Astrocyte (in vitro differentiated cells and primary cell): ENCODE data around the gene ZGRF1. TPM values are rescaled to one million over a fixed set of nuclear protein-coding genes. Genes with fewer than 3 reads are reported as not detected.

Experiments used
- DNase-seq: peaks from one replicate; pipeline ENCODE4 v3.0.0-alpha.2; 2010; ENCODE audit warnings: low read depth
- FAIRE-seq: peaks from 2 replicates; lab custom pipeline; 2011; peaks lifted over from hg19 to GRCh38; lab: Jason Lieb, UNC
- H2AFZ ChIP-seq: 2 replicates; pipeline ENCODE4 v1.6.0; 2012; ENCODE audit warnings: low read depth, low read length, inconsistent platforms
- H3K27ac ChIP-seq: 2 replicates; pipeline ENCODE4 v1.5.1; 2011; ENCODE audit warnings: low read depth, low read length, inconsistent platforms
- H3K27me3 ChIP-seq: 2 replicates; pipeline ENCODE4 v1.6.0; 2011; ENCODE audit warnings: low read length, inconsistent platforms; ENCODE audit not compliant: insufficient read depth
- H3K36me3 ChIP-seq: 2 replicates; pipeline ENCODE4 v1.5.1; 2011; ENCODE audit warnings: low read length, inconsistent platforms; ENCODE audit not compliant: insufficient read depth
- H3K4me1 ChIP-seq: 2 replicates; pipeline ENCODE4 v1.5.1; 2011; ENCODE audit warnings: low read length, inconsistent platforms; ENCODE audit not compliant: insufficient read depth
- H3K4me2 ChIP-seq: 2 replicates; pipeline ENCODE4 v1.6.0; 2012; ENCODE audit warnings: low read length, inconsistent platforms
- H3K4me3 ChIP-seq: 2 replicates; pipeline ENCODE4 v1.5.1; 2011; ENCODE audit warnings: low read depth, mild to moderate bottlenecking, low read length, inconsistent platforms; ENCODE audit not compliant: insufficient read depth
- H3K79me2 ChIP-seq: 2 replicates; pipeline ENCODE4 v1.6.0; 2012; ENCODE audit warnings: mild to moderate bottlenecking, low read length, inconsistent platforms; ENCODE audit not compliant: insufficient read depth
- H3K9ac ChIP-seq: 2 replicates; pipeline ENCODE4 v1.6.0; 2012; ENCODE audit warnings: mild to moderate bottlenecking, low read length, inconsistent platforms
- H3K9me3 ChIP-seq: 2 replicates; pipeline ENCODE4 v1.5.1; 2012; ENCODE audit warnings: low read depth, mild to moderate bottlenecking, low read length, inconsistent platforms; ENCODE audit not compliant: insufficient read depth
- H4K20me1 ChIP-seq: 2 replicates; pipeline ENCODE4 v1.6.0; 2012; ENCODE audit warnings: low read length, inconsistent platforms; ENCODE audit not compliant: insufficient read depth
- H3K27ac Mint-ChIP-seq: one replicate; pipeline ENCODE4 v1.8.0; 2021; ENCODE audit warnings: mild to moderate bottlenecking, mixed read lengths; ENCODE audit not compliant: unreplicated experiment
- H3K27me3 Mint-ChIP-seq: one replicate; pipeline ENCODE4 v1.8.0; 2021; ENCODE audit warnings: low read depth, mixed read lengths; ENCODE audit not compliant: unreplicated experiment
- H3K36me3 Mint-ChIP-seq: one replicate; pipeline ENCODE4 v1.8.0; 2021; ENCODE audit warnings: low read depth, mixed read lengths; ENCODE audit not compliant: unreplicated experiment
- H3K4me1 Mint-ChIP-seq: one replicate; pipeline ENCODE4 v1.8.0; 2021; ENCODE audit warnings: low read depth, mixed read lengths; ENCODE audit not compliant: unreplicated experiment
- H3K4me3 Mint-ChIP-seq: one replicate; pipeline ENCODE4 v1.8.0; 2021; ENCODE audit warnings: mild to moderate bottlenecking, moderate library complexity, mixed read lengths; ENCODE audit not compliant: unreplicated experiment
- H3K9me3 Mint-ChIP-seq: one replicate; pipeline ENCODE4 v1.8.0; 2021; ENCODE audit warnings: mild to moderate bottlenecking, mixed read lengths; ENCODE audit not compliant: unreplicated experiment
- EZH2 ChIP-seq: IDR thresholded peaks from 2 replicates; pipeline ENCODE4 v1.6.1; 2012; ENCODE audit warnings: mild to moderate bottlenecking, low read length, inconsistent platforms; ENCODE audit not compliant: insufficient read depth
- total RNA-seq: library from RNA; stranded (reverse); gene quantifications from 2 replicates; pipeline ENCODE4 v1.2.1, GENCODE V29; 2021
- TF ChIP-seq, protein P1 (sequence below): IDR thresholded peaks from 2 replicates; pipeline ENCODE4 v1.5.1; 2011; ENCODE audit warnings: low read depth, mild to moderate bottlenecking, inconsistent platforms, low read length, moderate library complexity; ENCODE audit not compliant: insufficient read depth

ZGRF1 gene
- total RNA-seq, 1 donor from 2014 or later = 5.2 TPM

DNA sequence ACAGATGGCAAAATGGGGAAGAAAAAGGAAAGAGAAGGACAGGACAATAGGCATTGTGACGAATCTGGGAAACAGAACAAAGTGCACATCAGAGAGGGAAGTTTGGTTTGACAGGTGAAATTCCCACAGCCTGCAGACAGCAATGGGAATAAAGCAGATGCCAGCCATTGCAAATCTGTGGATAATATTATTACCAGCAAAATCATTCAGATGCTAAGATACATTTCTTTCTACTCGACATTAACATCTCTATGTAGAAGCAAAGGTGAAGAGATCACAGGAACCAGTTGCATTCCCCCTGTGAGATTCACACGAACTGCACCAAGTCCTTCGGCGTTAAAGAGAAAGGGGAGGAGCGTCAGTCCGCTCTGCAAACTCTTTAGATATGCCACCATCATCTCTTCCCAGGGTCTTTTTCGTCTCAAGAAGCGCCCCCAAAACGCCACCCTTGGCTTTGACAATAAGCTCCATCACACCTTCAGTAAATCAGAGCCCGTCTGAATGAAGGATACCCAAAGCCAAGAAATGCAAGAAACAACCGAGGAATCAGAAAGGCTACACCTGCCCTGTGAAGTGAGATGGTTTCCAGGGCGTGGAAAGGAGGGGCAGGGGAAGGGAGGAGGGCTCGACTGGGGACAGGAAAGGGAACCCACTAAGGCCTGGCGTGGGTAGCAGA lies 122.6 kb downstream of the ZGRF1 start:
- peaks cover 2% of the 10 kb centered on the region for H3K36me3 Mint-ChIP-seq
- H3K4me1 ChIP-seq = peaks cover 18% of the 10 kb centered on the region
- DNase-seq (no peak), FAIRE-seq (no peak)
- H3K4me3 ChIP-seq = no peak overlapping the region
- no peak overlapping the region for H3K4me3 Mint-ChIP-seq
- no peaks in the 10 kb centered on the region for H4K20me1 ChIP-seq
- peaks cover 7% of the 10 kb centered on the region for H3K9me3 ChIP-seq
- peak overlapping the region; percentile 84 for H3K27ac Mint-ChIP-seq
- no peak overlapping the region for H3K27ac ChIP-seq
- H3K4me2 ChIP-seq = peak overlapping the region; percentile 95
- no peaks in the 10 kb centered on the region for H3K36me3 ChIP-seq
- H3K79me2 ChIP-seq = no peaks in the 10 kb centered on the region
- peaks cover 6% of the 10 kb centered on the region for H3K4me1 Mint-ChIP-seq
- H2AFZ ChIP-seq = no peak overlapping the region
- peaks cover 84% of the 10 kb centered on the region for H3K27me3 Mint-ChIP-seq
- H3K9ac ChIP-seq = no peak overlapping the region
- H3K27me3 ChIP-seq = peaks cover 92% of the 10 kb centered on the region
- TF ChIP-seq, protein P1, sequence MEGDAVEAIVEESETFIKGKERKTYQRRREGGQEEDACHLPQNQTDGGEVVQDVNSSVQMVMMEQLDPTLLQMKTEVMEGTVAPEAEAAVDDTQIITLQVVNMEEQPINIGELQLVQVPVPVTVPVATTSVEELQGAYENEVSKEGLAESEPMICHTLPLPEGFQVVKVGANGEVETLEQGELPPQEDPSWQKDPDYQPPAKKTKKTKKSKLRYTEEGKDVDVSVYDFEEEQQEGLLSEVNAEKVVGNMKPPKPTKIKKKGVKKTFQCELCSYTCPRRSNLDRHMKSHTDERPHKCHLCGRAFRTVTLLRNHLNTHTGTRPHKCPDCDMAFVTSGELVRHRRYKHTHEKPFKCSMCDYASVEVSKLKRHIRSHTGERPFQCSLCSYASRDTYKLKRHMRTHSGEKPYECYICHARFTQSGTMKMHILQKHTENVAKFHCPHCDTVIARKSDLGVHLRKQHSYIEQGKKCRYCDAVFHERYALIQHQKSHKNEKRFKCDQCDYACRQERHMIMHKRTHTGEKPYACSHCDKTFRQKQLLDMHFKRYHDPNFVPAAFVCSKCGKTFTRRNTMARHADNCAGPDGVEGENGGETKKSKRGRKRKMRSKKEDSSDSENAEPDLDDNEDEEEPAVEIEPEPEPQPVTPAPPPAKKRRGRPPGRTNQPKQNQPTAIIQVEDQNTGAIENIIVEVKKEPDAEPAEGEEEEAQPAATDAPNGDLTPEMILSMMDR = no peak
- no peak for TF ChIP-seq EZH2
- peaks cover 11% of the 10 kb centered on the region for H3K9me3 Mint-ChIP-seq

DNA sequence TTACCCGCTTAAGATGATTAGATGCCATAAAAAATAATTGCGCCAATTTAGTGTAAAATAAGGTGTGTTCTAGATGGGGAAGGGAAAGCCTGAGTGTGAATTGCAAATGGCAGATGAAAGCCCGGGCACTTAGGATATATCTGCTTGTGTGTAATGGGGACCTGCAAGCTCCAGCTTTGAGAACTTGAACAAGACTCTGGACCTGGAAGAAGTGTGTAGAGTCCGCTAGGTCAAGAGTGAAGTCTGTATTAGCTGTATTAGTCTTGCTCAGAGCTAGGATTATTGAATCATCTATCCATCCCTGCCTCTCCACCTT lies 124.9 kb downstream of the ZGRF1 start:
- no peak for DNase-seq
- Histone ChIP-seq H3K4me3 (no peak overlapping the region), H3K4me1 (peaks cover 18% of the 10 kb centered on the region), H3K9ac (no peak overlapping the region), H3K4me2 (no peak overlapping the region), H4K20me1 (no peaks in the 10 kb centered on the region), H3K36me3 (no peaks in the 10 kb centered on the region), H3K9me3 (peaks cover 7% of the 10 kb centered on the region), H3K79me2 (no peaks in the 10 kb centered on the region), H3K27ac (no peak overlapping the region), H3K27me3 (peaks cover 80% of the 10 kb centered on the region), H2AFZ (no peak overlapping the region)
- Mint-ChIP-seq H3K9me3 (peaks cover 11% of the 10 kb centered on the region), H3K36me3 (peaks cover under 1% of the 10 kb centered on the region), H3K4me1 (peaks cover 5% of the 10 kb centered on the region), H3K27ac (peak overlapping the region; percentile 11), H3K27me3 (peaks cover 83% of the 10 kb centered on the region), H3K4me3 (no peak overlapping the region)
- no peak for TF ChIP-seq EZH2
- TF ChIP-seq, protein P1 = no peak
- no peak for FAIRE-seq

DNA sequence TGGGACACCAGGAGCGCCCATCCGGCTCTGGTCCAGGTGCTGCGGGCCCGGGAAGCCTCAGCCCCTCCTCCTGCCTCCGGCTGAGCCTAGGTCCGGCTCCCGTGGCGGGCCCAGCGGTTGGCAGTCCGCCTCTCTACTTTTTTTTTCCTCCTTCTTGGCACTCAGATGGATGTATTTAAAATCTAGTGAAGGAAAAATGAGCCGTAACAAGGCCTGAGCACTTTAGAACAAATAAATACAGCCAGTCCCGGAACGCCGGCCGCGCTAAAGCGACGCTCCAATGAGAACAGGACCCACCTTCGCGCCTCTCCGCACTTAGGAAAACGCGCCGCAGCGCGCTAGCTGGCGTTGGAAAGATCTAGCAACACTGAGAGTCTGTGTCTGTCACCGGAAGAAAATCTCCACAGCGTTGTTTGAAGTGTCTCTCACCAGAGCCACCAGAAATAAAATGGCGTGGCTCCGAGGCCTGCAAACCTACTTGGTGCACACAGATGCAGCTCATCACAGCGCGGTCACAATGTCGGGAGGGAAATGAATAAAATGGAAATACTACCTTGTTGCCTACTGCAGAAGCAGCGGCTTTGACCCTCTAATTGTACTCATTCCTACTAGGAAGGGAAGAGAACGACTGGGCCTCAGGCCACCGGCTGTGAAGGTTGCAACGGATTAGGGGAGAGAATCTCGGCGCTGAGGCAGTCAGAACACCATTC lies 125.5 kb downstream of the ZGRF1 start:
- peaks cover 7% of the 10 kb centered on the region for H3K9me3 ChIP-seq
- peak overlapping the region; percentile 41 for H3K27ac Mint-ChIP-seq
- H3K4me3 ChIP-seq = no peak overlapping the region
- H3K4me1 Mint-ChIP-seq = peaks cover 4% of the 10 kb centered on the region
- H4K20me1 ChIP-seq = no peaks in the 10 kb centered on the region
- H3K27me3 ChIP-seq = peaks cover 75% of the 10 kb centered on the region
- H3K4me2 ChIP-seq = peak overlapping the region; percentile 75
- no peak overlapping the region for H3K4me3 Mint-ChIP-seq
- H3K36me3 ChIP-seq = no peaks in the 10 kb centered on the region
- H3K9ac ChIP-seq = no peak overlapping the region
- H3K27me3 Mint-ChIP-seq = peaks cover 86% of the 10 kb centered on the region
- peaks cover 11% of the 10 kb centered on the region for H3K9me3 Mint-ChIP-seq
- H2AFZ ChIP-seq = no peak overlapping the region
- peaks cover 18% of the 10 kb centered on the region for H3K4me1 ChIP-seq
- FAIRE-seq = no peak
- DNase-seq = no peak
- no peaks in the 10 kb centered on the region for H3K36me3 Mint-ChIP-seq
- peak; percentile 85 for TF ChIP-seq EZH2
- TF ChIP-seq, protein P1 = no peak
- H3K79me2 ChIP-seq = no peaks in the 10 kb centered on the region
- no peak overlapping the region for H3K27ac ChIP-seq
